ENCODE results near the gene EPOP. TPM values are rescaled to one million over a fixed set of nuclear protein-coding genes. Genes with fewer than 3 reads are reported as not detected.

Gene EPOP
- total and polyA plus RNA-seq, 2 of the 13 experiments (the other 11 are each of a cell fraction or from before 2014, with no cell fraction given): 14.7 to 37.8 TPM

- TF ChIP-seq ZBTB40 (IDR thresholded peaks at IDR 0.05) (no peak), ZBTB40 (CRISPR knock-in tag; IDR thresholded peaks at IDR 0.05) (no peak), GLI4 (CRISPR knock-in tag; IDR thresholded peaks at IDR 0.05; ENCODE audit: borderline replicate concordance) (no peak), ZNF34 (CRISPR knock-in tag; IDR thresholded peaks at IDR 0.05; ENCODE audit: borderline replicate concordance) (no peak), PAX8 (CRISPR knock-in tag; IDR thresholded peaks at IDR 0.05; ENCODE audit: borderline replicate concordance) (no peak; the same call in 1 of the 2 replicates), SOX5 (CRISPR knock-in tag; IDR thresholded peaks at IDR 0.05; ENCODE audit: borderline replicate concordance) (no peak), REL (CRISPR knock-in tag; conservative IDR thresholded peaks at IDR 0.05) (no peak), PRDM10 (CRISPR knock-in tag; IDR thresholded peaks at IDR 0.05; ENCODE audit: low read depth) (no peak; the same call in 1 of the 2 replicates), ARNT2 (CRISPR knock-in tag; IDR thresholded peaks at IDR 0.05; ENCODE audit: low read depth) (no peak; the same call in 1 of the 2 replicates), ZNF883 (CRISPR knock-in tag; IDR thresholded peaks at IDR 0.05; ENCODE audit: not compliant biosample characterization) (no peak), KAT8 (CRISPR knock-in tag; IDR thresholded peaks at IDR 0.05) (no peak), ZNF235 (CRISPR knock-in tag; IDR thresholded peaks at IDR 0.05; ENCODE audit: borderline replicate concordance) (peak; percentile 11; the same call in 1 of the 2 replicates), ZNF160 (CRISPR knock-in tag; IDR thresholded peaks at IDR 0.05) (no peak), SSRP1 (CRISPR knock-in tag; IDR thresholded peaks at IDR 0.05) (peak; percentile 83; the same call in 1 of the 2 replicates), NBN (conservative IDR thresholded peaks at IDR 0.05) (no peak), POLR2AphosphoS2 (IDR thresholded peaks at IDR 0.05; ENCODE audit: low read depth, low read length) (peak; percentile 44; the same call in 1 of the 2 replicates)
Measured at GRCh38 chr17:38701504-38702165, 26.9 kb upstream of the EPOP start (continued).
